ENCODE measurements around the gene LYRM7.
"Not testable (repeated sequence)": the region's sequence is repeated elsewhere in the genome, so short reads cannot be mapped to it uniquely, and the experiment has no call there.

The LYRM7 gene

DNA sequence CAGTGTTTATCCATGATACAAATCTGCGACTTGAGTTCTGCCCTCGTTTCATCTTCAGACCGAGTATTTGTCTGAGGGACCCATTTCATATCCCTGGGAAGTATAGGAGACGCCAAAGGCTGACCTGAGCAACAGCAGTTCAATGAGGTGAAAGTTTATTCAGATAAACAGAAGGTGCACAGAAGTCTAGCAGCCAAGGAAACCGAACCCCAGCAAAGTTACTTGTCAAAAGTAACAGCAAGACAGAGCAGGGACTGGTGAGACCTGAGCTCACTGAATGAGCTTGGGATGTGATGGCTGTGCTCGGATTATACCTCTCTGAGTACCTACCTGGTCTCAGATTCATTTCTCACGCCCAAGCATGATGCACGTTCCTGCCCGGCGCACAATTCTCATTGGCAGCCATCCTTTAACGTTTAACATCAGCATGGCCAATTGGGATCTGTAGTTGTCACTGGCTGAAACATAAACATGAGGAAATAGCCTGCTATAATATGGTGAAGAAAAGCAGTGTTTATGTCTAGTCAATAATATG is 599 bp downstream of the LYRM7 start:
- peak in 1 of 3 donors; percentile 13 for DNase-seq
- Histone ChIP-seq H3K4me3 (ENCODE audit: insufficient read depth, low read depth, low read length, poor library complexity, severe bottlenecking) (peak overlapping the region; percentile 63), H3K9me3 (ENCODE audit: control insufficient read depth, low read length) (no peaks in the 10 kb centered on the region)

DNA sequence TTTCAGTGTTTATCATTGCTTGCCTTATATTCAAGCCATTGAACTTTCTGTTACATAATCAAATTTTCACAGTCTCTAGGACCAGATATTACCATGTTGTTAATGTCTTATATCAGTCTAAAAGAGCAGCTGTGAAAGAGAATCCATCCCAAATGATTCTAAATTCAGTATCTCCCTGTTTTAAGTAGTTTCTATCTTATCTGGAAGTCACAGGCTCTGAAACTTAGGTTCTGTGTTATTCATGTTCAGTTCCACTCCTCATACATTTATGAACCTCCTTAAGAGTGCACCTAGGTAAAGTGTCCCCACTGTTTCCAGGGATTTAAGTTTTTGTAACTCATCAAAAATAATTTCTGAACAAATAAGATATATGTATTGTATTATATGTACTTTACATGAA is 9.7 kb downstream of the LYRM7 start:
- DNase-seq: no peak

More for the DNA sequence above, 599 bp downstream of the LYRM7 start:
- no peaks in the 10 kb centered on the region for H3K4me1 ChIP-seq (ENCODE audit: control insufficient read depth, insufficient read depth, low read length, poor library complexity, severe bottlenecking)
- no peaks in the 10 kb centered on the region for H3K36me3 ChIP-seq (ENCODE audit: control insufficient read depth, insufficient read depth, low read length)
- peak overlapping the region; percentile 71 for H3K27ac ChIP-seq (ENCODE audit: insufficient read depth, low read length, poor library complexity, severe bottlenecking)
- no peaks in the 10 kb centered on the region for H3K27me3 ChIP-seq (replicated peaks; ENCODE audit: control insufficient read depth, insufficient read depth, low read length, poor library complexity, severe bottlenecking)

GRCh38 chr5:131182839-131183238 is 12.1 kb downstream of the LYRM7 start:
- Histone ChIP-seq H3K27ac (ENCODE audit: insufficient read depth, low read length, poor library complexity, severe bottlenecking) (no peak overlapping the region), H3K36me3 (ENCODE audit: control insufficient read depth, insufficient read depth, low read length) (no peaks in the 10 kb centered on the region), H3K9me3 (ENCODE audit: control insufficient read depth, low read length) (no peaks in the 10 kb centered on the region), H3K27me3 (replicated peaks; ENCODE audit: control insufficient read depth, insufficient read depth, low read length, poor library complexity, severe bottlenecking) (no peaks in the 10 kb centered on the region), H3K4me1 (ENCODE audit: control insufficient read depth, insufficient read depth, low read length, poor library complexity, severe bottlenecking) (no peaks in the 10 kb centered on the region), H3K4me3 (ENCODE audit: insufficient read depth, low read depth, low read length, poor library complexity, severe bottlenecking) (no peak overlapping the region)
- no peak for DNase-seq

More for the DNA sequence above, 9.7 kb downstream of the LYRM7 start:
- no peak overlapping the region for H3K4me3 ChIP-seq (ENCODE audit: insufficient read depth, low read depth, low read length, poor library complexity, severe bottlenecking)
- no peaks in the 10 kb centered on the region for H3K27me3 ChIP-seq (replicated peaks; ENCODE audit: control insufficient read depth, insufficient read depth, low read length, poor library complexity, severe bottlenecking)
- H3K36me3 ChIP-seq (ENCODE audit: control insufficient read depth, insufficient read depth, low read length): no peaks in the 10 kb centered on the region
- H3K27ac ChIP-seq (ENCODE audit: insufficient read depth, low read length, poor library complexity, severe bottlenecking): no peak overlapping the region
- H3K9me3 ChIP-seq (ENCODE audit: control insufficient read depth, low read length): no peaks in the 10 kb centered on the region
- no peaks in the 10 kb centered on the region for H3K4me1 ChIP-seq (ENCODE audit: control insufficient read depth, insufficient read depth, low read length, poor library complexity, severe bottlenecking)

DNA sequence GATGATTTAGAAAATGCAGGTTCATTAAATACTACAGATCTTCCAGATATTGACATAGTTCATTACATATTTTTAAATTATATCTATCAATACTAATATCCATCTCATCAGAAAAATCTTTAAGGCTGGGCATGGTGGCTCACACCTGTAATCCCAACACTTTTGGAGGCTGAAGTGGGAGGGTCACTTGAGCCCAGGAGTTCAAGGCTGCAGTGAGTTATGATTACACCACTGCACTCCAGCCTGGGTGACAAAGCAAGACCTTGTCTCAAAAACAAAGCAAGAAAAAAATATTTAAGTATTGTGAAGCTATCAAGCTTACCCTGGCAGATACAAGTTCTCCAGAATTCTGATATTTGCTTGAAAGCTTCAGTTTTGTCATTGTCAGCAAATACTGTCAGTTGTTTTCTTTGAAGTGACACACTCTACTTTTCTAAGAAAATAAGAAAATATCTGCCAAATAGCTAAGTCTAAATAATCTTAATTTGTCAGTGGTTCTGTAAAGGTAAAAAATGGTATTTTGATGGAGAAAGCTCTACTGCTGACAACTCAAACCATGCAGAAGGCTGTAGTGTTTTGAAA is 14.9 kb downstream of the LYRM7 start:
- DNase-seq: no peak
- Histone ChIP-seq H3K27me3 (replicated peaks; ENCODE audit: control insufficient read depth, insufficient read depth, low read length, poor library complexity, severe bottlenecking) (no peaks in the 10 kb centered on the region), H3K9me3 (ENCODE audit: control insufficient read depth, low read length) (no peaks in the 10 kb centered on the region), H3K4me3 (ENCODE audit: insufficient read depth, low read depth, low read length, poor library complexity, severe bottlenecking) (no peak overlapping the region), H3K4me1 (ENCODE audit: control insufficient read depth, insufficient read depth, low read length, poor library complexity, severe bottlenecking) (no peaks in the 10 kb centered on the region), H3K36me3 (ENCODE audit: control insufficient read depth, insufficient read depth, low read length) (no peaks in the 10 kb centered on the region), H3K27ac (ENCODE audit: insufficient read depth, low read length, poor library complexity, severe bottlenecking) (no peak overlapping the region)

- no peak for DNase-seq
- H3K4me3 ChIP-seq (ENCODE audit: insufficient read depth, low read depth, low read length, poor library complexity, severe bottlenecking): no peak overlapping the region
- no peaks in the 10 kb centered on the region for H3K4me1 ChIP-seq (ENCODE audit: control insufficient read depth, insufficient read depth, low read length, poor library complexity, severe bottlenecking)
- no peaks in the 10 kb centered on the region for H3K9me3 ChIP-seq (ENCODE audit: control insufficient read depth, low read length)
- no peaks in the 10 kb centered on the region for H3K27me3 ChIP-seq (replicated peaks; ENCODE audit: control insufficient read depth, insufficient read depth, low read length, poor library complexity, severe bottlenecking)
- no peaks in the 10 kb centered on the region for H3K36me3 ChIP-seq (ENCODE audit: control insufficient read depth, insufficient read depth, low read length)
- H3K27ac ChIP-seq (ENCODE audit: insufficient read depth, low read length, poor library complexity, severe bottlenecking): no peak overlapping the region
Measured at GRCh38 chr5:131186561-131187256, 16.0 kb downstream of the LYRM7 start.

GRCh38 chr5:131193106-131193505 is 22.4 kb downstream of the LYRM7 start:
- Histone ChIP-seq H3K4me3 (ENCODE audit: insufficient read depth, low read depth, low read length, poor library complexity, severe bottlenecking) (no peak overlapping the region), H3K36me3 (ENCODE audit: control insufficient read depth, insufficient read depth, low read length) (no peaks in the 10 kb centered on the region), H3K27me3 (replicated peaks; ENCODE audit: control insufficient read depth, insufficient read depth, low read length, poor library complexity, severe bottlenecking) (no peaks in the 10 kb centered on the region), H3K27ac (ENCODE audit: insufficient read depth, low read length, poor library complexity, severe bottlenecking) (no peak overlapping the region), H3K9me3 (ENCODE audit: control insufficient read depth, low read length) (no peaks in the 10 kb centered on the region), H3K4me1 (ENCODE audit: control insufficient read depth, insufficient read depth, low read length, poor library complexity, severe bottlenecking) (no peaks in the 10 kb centered on the region)
- no peak for DNase-seq

- not testable (repeated sequence) for H3K4me3 ChIP-seq (ENCODE audit: insufficient read depth, low read depth, low read length, poor library complexity, severe bottlenecking); H3K27me3 ChIP-seq (replicated peaks; ENCODE audit: control insufficient read depth, insufficient read depth, low read length, poor library complexity, severe bottlenecking); H3K36me3 ChIP-seq (ENCODE audit: control insufficient read depth, insufficient read depth, low read length); H3K4me1 ChIP-seq (ENCODE audit: control insufficient read depth, insufficient read depth, low read length, poor library complexity, severe bottlenecking); H3K9me3 ChIP-seq (ENCODE audit: control insufficient read depth, low read length); H3K27ac ChIP-seq (ENCODE audit: insufficient read depth, low read length, poor library complexity, severe bottlenecking); DNase-seq
Measured at GRCh38 chr5:131193897-131194296, 23.2 kb downstream of the LYRM7 start.

- H3K9me3 ChIP-seq (ENCODE audit: control insufficient read depth, low read length): no peaks in the 10 kb centered on the region
- no peak for DNase-seq
- H3K4me3 ChIP-seq (ENCODE audit: insufficient read depth, low read depth, low read length, poor library complexity, severe bottlenecking): no peak overlapping the region
- no peaks in the 10 kb centered on the region for H3K36me3 ChIP-seq (ENCODE audit: control insufficient read depth, insufficient read depth, low read length)
- no peaks in the 10 kb centered on the region for H3K27me3 ChIP-seq (replicated peaks; ENCODE audit: control insufficient read depth, insufficient read depth, low read length, poor library complexity, severe bottlenecking)
- no peaks in the 10 kb centered on the region for H3K4me1 ChIP-seq (ENCODE audit: control insufficient read depth, insufficient read depth, low read length, poor library complexity, severe bottlenecking)
- H3K27ac ChIP-seq (ENCODE audit: insufficient read depth, low read length, poor library complexity, severe bottlenecking): no peak overlapping the region
Measured at GRCh38 chr5:131194725-131195124, 24.0 kb downstream of the LYRM7 start.

- no peak for DNase-seq
- no peaks in the 10 kb centered on the region for H3K9me3 ChIP-seq (ENCODE audit: control insufficient read depth, low read length)
- H3K4me3 ChIP-seq (ENCODE audit: insufficient read depth, low read depth, low read length, poor library complexity, severe bottlenecking): no peak overlapping the region
- H3K4me1 ChIP-seq (ENCODE audit: control insufficient read depth, insufficient read depth, low read length, poor library complexity, severe bottlenecking): no peaks in the 10 kb centered on the region
- no peaks in the 10 kb centered on the region for H3K27me3 ChIP-seq (replicated peaks; ENCODE audit: control insufficient read depth, insufficient read depth, low read length, poor library complexity, severe bottlenecking)
- no peaks in the 10 kb centered on the region for H3K36me3 ChIP-seq (ENCODE audit: control insufficient read depth, insufficient read depth, low read length)
- H3K27ac ChIP-seq (ENCODE audit: insufficient read depth, low read length, poor library complexity, severe bottlenecking): no peak overlapping the region
Measured at GRCh38 chr5:131195696-131196095, 25.0 kb downstream of the LYRM7 start.

GRCh38 chr5:131196331-131196730 is 25.6 kb downstream of the LYRM7 start:
- no peak overlapping the region for H3K27ac ChIP-seq (ENCODE audit: insufficient read depth, low read length, poor library complexity, severe bottlenecking)
- H3K27me3 ChIP-seq (replicated peaks; ENCODE audit: control insufficient read depth, insufficient read depth, low read length, poor library complexity, severe bottlenecking): no peaks in the 10 kb centered on the region
- H3K36me3 ChIP-seq (ENCODE audit: control insufficient read depth, insufficient read depth, low read length): no peaks in the 10 kb centered on the region
- H3K4me1 ChIP-seq (ENCODE audit: control insufficient read depth, insufficient read depth, low read length, poor library complexity, severe bottlenecking): no peaks in the 10 kb centered on the region
- DNase-seq: no peak
- no peak overlapping the region for H3K4me3 ChIP-seq (ENCODE audit: insufficient read depth, low read depth, low read length, poor library complexity, severe bottlenecking)
- no peaks in the 10 kb centered on the region for H3K9me3 ChIP-seq (ENCODE audit: control insufficient read depth, low read length)

Data from effector memory CD4-positive, alpha-beta T cell (primary cell).